GM19372 (cell line): ENCODE data around the gene BMAL1.
"Not testable (repeated sequence)": the region's sequence is repeated elsewhere in the genome, so short reads cannot be mapped to it uniquely, and the experiment has no call there.

Experiments used
- ATAC-seq: cut with Tn5 transposase; IDR thresholded peaks from one replicate; pipeline ENCODE4 v1.9.1; 2021; ENCODE audit warnings: mild to moderate bottlenecking, low read depth, moderate library complexity; ENCODE audit not compliant: unreplicated experiment

BMAL1 gene

DNA sequence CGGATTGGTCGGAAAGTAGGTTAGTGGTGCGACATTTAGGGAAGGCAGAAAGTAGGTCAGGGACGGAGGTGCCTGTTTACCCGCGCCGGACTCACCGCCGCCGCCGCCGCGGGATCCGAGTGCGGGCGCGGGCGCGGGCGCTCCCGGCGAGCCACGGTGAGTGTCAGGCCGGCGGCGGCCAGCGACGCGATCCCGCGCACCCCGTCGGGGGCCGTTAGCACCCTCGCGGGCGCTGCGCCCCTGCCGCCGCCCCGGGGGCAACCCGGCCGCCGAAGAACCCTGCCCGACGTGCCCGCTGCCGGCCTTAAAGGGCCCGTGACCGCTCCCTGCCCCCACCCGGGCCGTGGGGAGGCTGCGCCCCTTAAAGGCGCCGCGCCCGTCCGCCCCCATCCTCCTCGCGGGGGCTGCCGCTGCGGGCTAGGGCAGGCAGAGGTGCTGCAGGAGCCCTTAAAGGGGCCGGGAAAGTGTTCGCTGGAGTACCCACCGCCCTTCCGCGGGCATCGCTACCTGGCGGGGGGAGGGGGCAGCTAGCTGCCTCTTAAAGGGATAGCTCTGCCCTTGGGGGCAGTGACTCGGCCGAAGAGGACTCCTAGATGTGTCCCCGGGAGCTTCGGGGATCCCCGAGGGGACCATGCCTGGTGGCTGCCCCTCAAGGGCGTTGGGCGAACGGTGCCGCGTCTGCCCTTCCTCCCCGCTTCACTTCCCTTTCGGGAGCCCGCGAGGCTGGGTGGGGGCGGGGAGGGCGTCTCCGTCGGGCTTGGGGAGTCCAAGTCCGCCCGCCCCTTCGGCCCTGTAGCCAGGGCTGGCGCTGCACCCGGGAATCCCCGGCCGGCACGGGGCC is at the start of gene BMAL1:
Gene BMAL1, plus strand, starts transcription at position 23 of the 841 bp plus-strand sequence. CDS start 76,519 bp downstream, outside the sequence.
- peak; percentile 19 for ATAC-seq

DNA sequence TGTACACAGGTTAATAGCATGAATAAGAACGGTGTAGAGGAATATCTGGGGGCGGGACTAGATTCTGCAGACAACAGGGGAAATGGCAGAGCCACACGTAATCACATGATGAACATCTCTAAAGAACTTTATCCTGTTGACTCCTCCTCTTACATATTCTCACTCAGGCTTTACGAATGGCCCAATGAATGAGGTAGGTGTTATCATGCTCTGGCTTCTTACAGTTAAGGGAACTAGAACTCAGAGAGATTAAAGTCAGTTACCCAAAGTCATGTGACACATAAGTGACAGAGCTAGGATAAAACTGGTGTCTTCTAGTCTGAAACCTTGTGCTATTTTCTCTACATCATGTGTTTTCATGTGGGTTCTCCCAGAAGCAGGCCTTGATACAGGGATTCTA is 49.0 kb upstream of the BMAL1 start:
- no peak for ATAC-seq

- no peak for ATAC-seq
Observed at GRCh38 chr11:13229136-13229535, 48.5 kb upstream of the BMAL1 start.

DNA sequence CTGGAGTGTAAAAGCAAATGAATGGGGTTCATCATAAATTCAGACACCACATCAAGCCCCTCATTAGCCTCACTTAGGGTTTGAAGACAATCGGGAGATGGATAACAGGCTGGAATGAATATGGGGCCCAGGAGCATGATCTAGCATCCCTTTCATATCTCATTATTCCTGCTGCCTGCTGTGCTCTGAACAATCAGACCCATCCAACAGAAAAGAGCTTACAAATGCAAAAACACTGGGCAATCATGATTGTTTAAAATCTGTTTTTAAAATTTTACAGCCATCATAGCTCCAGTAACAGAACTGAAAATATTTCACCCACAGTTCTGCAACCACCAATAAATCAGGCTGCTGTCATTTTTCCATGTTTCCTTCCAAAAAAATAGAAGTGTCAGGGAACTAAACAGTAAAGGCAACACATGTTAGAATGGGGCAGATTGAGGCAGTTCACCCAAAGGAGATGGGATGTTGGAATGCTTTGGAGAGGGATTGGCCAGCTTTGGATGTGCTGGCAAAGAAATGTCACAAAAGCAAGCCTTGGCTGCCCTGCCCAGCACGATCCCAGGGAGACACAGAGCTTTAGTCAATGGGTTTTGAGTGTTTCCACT is 47.8 kb upstream of the BMAL1 start:
- no peak for ATAC-seq

- no peak for ATAC-seq
Observed at GRCh38 chr11:13233173-13233745, 44.3 kb upstream of the BMAL1 start.

DNA sequence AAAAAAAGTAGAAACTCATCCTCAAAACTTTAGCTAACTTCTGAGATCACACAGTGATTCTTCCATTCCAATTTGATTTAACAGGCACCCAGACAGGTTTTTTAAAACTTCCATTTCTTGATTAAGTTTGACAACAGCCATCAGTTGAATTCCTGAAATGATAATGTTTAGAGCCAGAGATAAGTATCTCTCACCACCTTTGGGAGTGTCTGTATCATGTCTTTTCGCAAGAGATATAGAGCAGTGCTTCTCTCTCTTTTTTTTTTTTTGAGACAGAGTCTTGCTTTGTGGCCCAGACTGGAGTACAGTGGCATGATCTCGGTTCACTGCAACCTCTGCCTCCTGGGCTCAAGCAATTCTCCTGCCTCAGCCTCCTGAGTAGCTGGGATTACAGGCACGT is 41.7 kb upstream of the BMAL1 start:
- ATAC-seq, result no peak

GRCh38 chr11:13236626-13237025 is 41.0 kb upstream of the BMAL1 start:
- no peak for ATAC-seq

DNA sequence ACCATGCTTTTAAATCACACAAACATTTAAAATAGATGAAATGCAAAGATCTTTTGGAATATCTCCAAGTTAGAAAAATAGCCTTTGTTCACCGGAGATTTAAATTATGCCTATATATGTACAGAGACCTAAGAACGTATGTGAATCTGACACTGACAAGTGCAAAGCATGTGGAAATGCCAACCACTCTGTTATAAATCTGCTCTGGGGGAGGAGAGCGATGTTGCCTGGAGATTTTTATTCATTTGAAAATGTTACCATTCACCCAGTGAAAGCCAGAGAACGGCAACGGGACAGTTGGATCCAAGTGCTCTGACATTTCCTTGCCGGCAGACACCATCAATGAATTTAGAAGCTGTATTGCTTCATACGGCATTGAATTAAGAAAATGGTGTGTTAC is 39.8 kb upstream of the BMAL1 start:
- ATAC-seq, result no peak

DNA sequence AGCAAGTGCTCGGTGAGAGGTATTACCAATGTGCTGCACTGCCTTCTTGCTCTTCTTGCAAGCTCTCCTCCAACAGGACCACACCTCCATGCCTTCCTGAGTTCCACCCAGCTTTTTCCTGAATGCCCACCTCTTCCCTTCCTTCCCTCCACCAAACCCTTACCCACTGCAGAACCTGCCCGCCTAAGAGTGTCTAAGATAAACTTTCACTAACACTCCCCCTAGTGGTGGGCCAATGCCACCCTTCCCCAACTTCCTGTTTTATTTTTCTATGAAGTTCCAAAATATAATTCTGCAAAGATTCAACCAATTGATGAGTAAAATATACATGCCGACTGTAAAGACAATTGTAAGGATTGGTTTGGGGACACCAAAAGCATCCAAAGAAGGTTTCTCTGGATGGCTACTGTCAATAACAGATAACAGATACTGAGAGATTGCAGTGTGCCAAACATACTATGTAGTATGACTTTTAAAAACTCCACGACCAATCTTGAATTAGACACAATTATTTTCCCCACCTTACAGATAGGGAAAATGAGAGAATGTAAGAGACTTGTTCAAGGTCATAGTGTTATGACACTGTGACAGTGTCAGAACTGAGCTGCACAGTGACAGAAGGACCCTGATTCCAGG is 38.6 kb upstream of the BMAL1 start:
- ATAC-seq, result no peak

- ATAC-seq, result no peak
Observed at GRCh38 chr11:13242564-13242963, 35.0 kb upstream of the BMAL1 start.

- no peak for ATAC-seq
Observed at GRCh38 chr11:13247606-13248296, 29.8 kb upstream of the BMAL1 start.

DNA sequence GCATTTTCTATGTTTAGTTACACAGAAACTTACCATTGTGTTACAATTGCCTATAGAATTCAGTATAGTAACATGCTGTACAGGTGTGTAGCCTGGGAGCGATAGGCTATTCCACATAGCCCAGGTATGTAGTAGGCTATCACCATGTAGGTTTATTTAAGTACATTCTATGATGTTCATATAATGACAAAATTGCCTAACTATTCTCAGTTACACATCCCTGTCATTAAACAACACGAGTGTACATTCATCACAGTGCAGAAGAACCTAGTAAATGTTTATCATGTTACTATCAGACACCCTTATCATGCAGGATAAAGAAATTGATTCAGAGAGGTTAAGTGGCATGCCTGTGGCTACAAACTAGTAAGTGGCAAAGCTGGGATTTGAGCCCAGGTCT is 28.4 kb upstream of the BMAL1 start:
- no peak for ATAC-seq

- no peak for ATAC-seq
Observed at GRCh38 chr11:13249992-13250391, 27.6 kb upstream of the BMAL1 start.

DNA sequence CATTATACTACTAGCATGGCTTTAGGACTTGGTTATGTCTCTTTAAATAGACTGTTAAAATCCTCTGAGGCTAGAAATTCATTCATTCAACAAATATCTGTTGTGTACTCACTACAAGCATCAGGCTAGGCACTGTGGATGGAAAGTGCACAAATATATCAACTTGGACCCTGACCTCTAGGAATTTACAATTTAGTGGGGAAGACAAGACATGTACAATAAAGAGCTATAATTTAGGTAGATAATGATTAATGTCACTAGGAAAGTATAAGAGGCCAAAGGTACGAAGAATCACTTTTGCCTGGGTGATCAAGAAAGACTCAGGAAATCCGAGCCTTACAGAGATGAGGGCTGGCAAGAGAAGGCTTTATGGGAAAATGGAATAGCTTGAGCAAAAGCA is 25.6 kb upstream of the BMAL1 start:
- no peak for ATAC-seq

DNA sequence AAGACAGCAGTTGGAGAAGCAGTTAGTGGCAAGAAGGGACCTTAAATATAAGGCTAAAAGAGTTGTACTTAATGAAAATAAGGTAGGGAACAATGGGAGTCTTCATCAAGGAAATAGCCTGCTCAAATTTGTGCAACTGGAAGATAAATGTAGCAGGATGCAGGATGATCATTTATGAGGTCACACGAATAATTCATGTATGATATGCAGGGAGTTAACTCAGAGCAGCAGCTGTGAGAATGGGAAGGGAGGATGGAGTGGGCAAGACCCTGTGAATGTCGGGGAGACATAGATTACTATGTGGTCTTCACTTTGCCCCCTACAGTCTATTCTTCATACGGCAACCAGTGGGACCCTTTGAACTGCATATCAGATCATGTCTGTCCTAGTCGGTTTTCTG is 25.2 kb upstream of the BMAL1 start:
- no peak for ATAC-seq

- ATAC-seq, result no peak
Observed at GRCh38 chr11:13256216-13256615, 21.4 kb upstream of the BMAL1 start.

GRCh38 chr11:13258061-13258460 is 19.5 kb upstream of the BMAL1 start:
- ATAC-seq, result not testable (repeated sequence)

DNA sequence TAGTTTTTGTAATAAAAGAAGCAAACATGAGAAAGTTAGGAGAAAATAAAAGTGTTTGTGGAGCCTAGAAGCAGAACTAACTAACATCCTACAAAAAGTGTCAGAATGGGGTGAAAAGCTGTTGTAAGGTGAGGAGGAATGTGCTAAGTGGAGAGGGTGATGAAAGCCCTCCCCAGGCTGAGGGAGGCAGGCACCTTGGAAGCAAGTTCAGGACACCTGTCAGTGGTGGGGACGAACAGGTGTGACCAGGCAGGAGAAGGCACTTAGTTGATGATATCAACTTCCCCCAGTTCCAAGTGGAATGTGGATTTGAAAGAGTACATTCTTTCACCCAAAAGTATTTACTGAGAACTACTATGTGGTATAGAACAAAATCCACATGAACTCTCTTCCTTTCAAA is 18.7 kb upstream of the BMAL1 start:
- ATAC-seq, result no peak

- no peak for ATAC-seq
Observed at GRCh38 chr11:13259374-13259773, 18.2 kb upstream of the BMAL1 start.

- no peak for ATAC-seq
Observed at GRCh38 chr11:13260201-13260962, 17.2 kb upstream of the BMAL1 start.
